ENCODE results near the gene ADD3.
"Not testable (repeated sequence)": the region's sequence is repeated elsewhere in the genome, so short reads cannot be mapped to it uniquely, and the experiment has no call there.

The ADD3 gene

GRCh38 chr10:110032801-110033700 lies 25.3 kb downstream of the ADD3 start:
- DNase-seq (ENCODE audit: low spot score), result no peak

- no peak for DNase-seq (ENCODE audit: low spot score)
These were observed 26.0 kb downstream of the ADD3 start for GRCh38 chr10:110033701-110034235.

GRCh38 chr10:110034596-110034995 lies 26.8 kb downstream of the ADD3 start:
- DNase-seq (ENCODE audit: low spot score), result no peak

GRCh38 chr10:110035070-110035921 lies 27.5 kb downstream of the ADD3 start:
- DNase-seq (ENCODE audit: low spot score), result no peak

- DNase-seq (ENCODE audit: low spot score), result no peak
These were observed 28.9 kb downstream of the ADD3 start for GRCh38 chr10:110036640-110037039.

- no peak for DNase-seq (ENCODE audit: low spot score)
These were observed 31.5 kb downstream of the ADD3 start for GRCh38 chr10:110039254-110039653.

GRCh38 chr10:110040108-110040507 lies 32.3 kb downstream of the ADD3 start:
- no peak for DNase-seq (ENCODE audit: low spot score)

- no peak for DNase-seq (ENCODE audit: low spot score)
These were observed 33.1 kb downstream of the ADD3 start for GRCh38 chr10:110040767-110041478.

- DNase-seq (ENCODE audit: low spot score), result no peak
These were observed 33.7 kb downstream of the ADD3 start for GRCh38 chr10:110041479-110041829.

- DNase-seq (ENCODE audit: low spot score), result no peak
These were observed 34.4 kb downstream of the ADD3 start for GRCh38 chr10:110042181-110042580.

GRCh38 chr10:110042891-110043290 lies 35.1 kb downstream of the ADD3 start:
- DNase-seq (ENCODE audit: low spot score), result no peak

GRCh38 chr10:110044681-110045080 lies 36.9 kb downstream of the ADD3 start:
- peak; percentile 9 for DNase-seq (ENCODE audit: low spot score)

- no peak for DNase-seq (ENCODE audit: low spot score)
These were observed 38.0 kb downstream of the ADD3 start for GRCh38 chr10:110045772-110046171.

GRCh38 chr10:110048145-110048544 lies 40.4 kb downstream of the ADD3 start:
- not testable (repeated sequence) for DNase-seq (ENCODE audit: low spot score)

GRCh38 chr10:110048781-110049180 lies 41.0 kb downstream of the ADD3 start:
- DNase-seq (ENCODE audit: low spot score), result no peak

- DNase-seq (ENCODE audit: low spot score), result not testable (repeated sequence)
These were observed 42.3 kb downstream of the ADD3 start for GRCh38 chr10:110049889-110050591.

- DNase-seq (ENCODE audit: low spot score), result no peak
These were observed 43.7 kb downstream of the ADD3 start for GRCh38 chr10:110051487-110051886.

GRCh38 chr10:110052916-110053315 lies 45.1 kb downstream of the ADD3 start:
- no peak for DNase-seq (ENCODE audit: low spot score)

- DNase-seq (ENCODE audit: low spot score), result peak; percentile 45
These were observed 49.0 kb downstream of the ADD3 start for GRCh38 chr10:110056822-110057221.

- DNase-seq (ENCODE audit: low spot score), result no peak
These were observed 49.7 kb downstream of the ADD3 start for GRCh38 chr10:110057456-110057855.

GRCh38 chr10:110058212-110058611 lies 50.4 kb downstream of the ADD3 start:
- DNase-seq (ENCODE audit: low spot score), result no peak

Measured in hepatic stellate cell (primary cell).